GM18508 (cell line): ENCODE results near the gene CHST11.

Experiments
- ATAC-seq: cut with Tn5 transposase; IDR thresholded peaks from one replicate; pipeline ENCODE4 v1.9.1; 2021; ENCODE audit warnings: moderate number of reproducible peaks; ENCODE audit not compliant: insufficient read depth, unreplicated experiment

Gene CHST11

GRCh38 chr12:104700324-104700723 lies 243.6 kb downstream of the CHST11 start:
- ATAC-seq: no peak

- no peak for ATAC-seq
Measured at GRCh38 chr12:104701301-104701700, 244.6 kb downstream of the CHST11 start.

DNA sequence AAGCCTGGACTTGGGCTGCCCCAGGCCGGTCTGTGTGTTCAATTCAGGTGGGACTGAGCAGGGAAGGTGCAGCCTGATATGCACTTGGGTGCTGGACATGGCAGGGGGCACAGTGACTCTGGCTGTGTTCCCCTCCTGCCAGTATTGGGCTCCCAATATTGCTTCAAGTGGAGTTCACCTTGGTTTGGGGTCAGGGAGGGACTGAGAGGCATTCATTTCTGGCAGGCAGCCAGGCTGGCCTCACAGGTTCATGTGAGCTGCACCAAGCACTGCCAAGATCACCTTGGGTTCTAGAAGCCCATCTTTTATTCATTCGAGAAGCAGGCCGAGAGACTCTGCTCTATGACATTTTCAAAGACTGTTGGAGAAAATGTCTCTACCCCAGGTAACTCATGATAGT lies 245.0 kb downstream of the CHST11 start:
- ATAC-seq: no peak

DNA sequence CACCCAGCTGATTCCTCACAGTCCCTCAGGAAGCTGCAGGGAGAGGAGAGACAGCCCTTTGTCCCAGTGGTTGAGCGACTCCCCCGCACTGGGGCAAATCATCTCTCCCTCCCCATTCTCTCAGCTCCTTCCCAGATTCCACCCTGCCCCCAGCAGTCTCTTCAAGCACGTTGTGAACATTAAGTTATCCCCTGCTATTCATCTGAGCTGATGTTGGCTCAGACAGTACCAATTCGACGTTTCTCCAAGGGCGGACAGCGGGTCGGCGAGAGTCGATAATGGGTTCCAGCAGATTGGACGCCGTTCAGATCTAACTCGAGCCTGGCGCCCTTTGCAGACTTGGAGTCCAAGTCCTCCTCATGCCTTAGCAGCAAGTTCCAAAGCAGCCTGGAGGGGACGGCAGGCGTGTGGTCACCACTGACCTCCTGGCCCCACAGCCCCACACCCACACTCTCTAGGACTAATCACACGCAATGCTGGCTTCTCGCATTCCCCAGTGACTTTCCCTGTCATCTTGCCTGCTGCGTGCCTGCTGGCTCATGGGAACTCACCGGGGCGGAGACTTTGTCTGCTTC lies 245.9 kb downstream of the CHST11 start:
- ATAC-seq: no peak

DNA sequence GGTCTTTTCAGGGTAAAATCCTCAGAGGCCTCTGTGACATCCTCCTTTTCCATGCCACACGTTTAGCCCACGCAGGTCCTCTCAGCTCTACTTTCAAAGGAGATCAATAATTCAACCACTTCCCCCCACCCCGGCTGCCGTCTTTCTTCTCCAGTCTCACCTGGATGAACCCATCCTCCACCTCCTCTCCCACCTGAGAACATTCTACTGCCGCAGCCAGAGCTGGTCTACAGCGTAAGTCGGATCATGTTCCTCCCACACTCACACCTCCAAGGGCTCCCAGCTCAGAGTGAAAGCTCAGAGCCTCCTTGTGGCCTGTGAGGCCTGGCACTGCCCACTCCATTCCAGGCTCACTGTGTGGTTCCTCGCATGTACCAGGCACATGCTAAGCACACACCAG lies 246.6 kb downstream of the CHST11 start:
- ATAC-seq: no peak

DNA sequence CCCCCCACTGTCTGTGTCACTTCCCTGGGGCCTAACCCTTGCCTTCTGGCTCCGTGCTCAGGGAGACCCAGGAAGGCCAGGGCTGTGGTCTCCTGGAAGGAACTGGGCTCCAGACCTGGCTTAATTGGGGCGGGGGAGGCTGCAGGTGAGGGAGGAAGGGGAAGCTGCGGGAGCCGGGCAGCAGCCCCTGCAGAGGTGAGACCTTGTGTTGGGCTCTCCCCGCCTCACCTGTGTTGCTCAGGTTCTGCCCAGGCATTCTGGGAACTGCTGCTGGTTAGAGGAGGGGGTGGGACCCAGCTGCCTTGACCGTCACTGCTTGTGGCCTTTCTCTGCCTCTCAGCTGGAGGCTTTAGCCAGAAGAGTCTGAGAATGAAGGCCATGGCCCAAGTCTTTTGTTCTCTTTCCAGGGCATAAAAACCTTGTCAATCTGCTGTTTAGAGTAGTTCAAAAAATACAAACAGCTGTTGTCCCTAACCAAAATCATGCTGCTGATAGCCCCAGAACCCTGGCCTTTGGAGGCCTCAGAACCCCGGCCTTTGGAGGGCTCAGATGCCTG lies 247.6 kb downstream of the CHST11 start:
- no peak for ATAC-seq

DNA sequence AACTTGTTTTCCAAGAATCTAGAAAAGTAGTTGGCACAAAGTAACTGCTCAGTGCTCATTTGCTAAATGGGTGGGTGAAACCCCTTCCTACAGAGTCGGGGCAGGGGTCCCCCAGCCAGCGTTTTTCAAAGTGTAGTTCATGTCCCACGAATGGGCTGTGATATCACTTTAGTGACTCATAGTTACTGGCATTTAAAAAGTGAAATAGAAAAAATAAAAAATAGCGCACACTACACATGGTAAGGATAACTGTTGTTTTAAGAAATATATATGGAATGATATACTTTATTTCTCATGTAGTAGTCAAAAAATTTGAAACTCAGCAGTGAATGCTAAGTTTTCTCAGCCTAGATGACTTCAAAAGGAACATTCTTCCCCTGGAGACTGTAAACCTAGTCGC lies 250.4 kb downstream of the CHST11 start:
- ATAC-seq: no peak

DNA sequence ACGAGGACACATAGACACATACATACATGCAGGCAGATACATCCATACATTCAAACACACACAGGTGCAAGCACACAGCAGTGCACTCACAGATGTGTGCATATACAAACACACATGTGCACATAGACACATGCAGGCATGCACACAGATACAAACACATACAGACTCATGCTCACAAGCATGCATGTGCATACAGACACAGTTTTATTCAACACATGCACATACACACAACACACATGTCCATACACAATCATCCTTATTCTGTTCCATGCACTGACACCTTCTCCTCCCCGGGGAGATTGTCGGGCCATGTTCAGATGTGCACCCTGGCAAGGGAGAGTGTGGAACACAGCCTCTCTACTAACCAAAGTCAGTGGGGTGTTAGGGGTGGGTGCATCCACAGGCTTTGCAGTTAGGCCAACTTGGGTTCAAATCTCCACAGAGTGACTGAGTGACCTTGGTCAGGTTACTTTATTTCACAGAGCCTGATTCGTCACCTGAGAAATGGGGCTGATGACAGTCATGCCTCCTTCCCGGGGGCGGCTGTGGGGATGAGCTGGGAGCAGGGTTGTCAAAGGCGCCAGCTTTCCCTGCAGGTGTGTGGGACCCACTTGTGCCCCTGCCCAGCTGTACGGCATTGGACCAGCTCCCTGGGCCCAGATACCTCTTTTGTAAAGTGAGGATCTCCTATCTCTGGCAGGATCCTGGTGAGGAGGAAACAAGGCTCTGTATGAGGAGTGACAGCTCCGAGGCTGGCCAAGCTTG lies 251.2 kb downstream of the CHST11 start:
- no peak for ATAC-seq

DNA sequence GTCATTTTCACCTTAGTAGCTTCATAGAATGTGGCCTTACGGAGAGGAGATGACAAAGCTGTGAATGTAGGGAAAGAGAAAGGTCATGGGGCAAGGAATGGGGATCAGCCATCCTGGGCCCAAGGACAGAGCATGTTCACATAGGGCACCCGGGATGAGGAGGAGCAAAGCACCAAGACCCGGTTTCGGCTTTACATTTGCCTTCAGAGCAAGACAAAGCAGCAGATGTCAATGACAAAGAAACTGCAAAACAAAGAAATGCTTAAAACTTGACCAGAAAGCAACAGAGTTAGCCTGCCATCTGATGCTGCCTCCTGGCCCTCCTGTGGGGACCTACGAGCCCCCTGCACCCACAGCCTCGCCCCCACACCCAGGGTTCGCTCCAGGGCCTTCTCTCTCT lies 252.1 kb downstream of the CHST11 start:
- ATAC-seq: no peak

- ATAC-seq: no peak
Measured at GRCh38 chr12:104709692-104710435, 253.1 kb downstream of the CHST11 start.

- no peak for ATAC-seq
Measured at GRCh38 chr12:104710940-104711689, 254.4 kb downstream of the CHST11 start.

- ATAC-seq: no peak
Measured at GRCh38 chr12:104712477-104712876, 255.7 kb downstream of the CHST11 start.

DNA sequence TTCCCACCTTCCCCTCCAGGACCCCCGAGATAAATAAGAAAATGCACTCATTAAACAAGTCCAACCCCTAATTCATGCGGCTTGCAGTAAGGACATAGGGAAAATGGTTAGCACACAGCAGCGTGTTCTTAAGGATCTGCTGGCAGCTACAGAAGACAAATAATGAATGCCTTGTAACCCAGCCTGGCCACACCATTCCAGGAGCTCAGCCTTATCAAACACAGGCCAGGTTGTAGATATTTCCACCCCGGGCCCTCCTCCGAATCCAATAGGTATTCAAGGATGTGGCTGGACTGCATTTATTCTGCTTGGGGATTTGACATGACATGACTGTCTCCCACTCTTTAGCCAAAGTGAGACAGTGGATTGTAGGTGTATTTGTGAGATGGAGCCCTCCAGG lies 256.2 kb downstream of the CHST11 start:
- no peak for ATAC-seq

GRCh38 chr12:104713444-104713843 lies 256.7 kb downstream of the CHST11 start:
- no peak for ATAC-seq

DNA sequence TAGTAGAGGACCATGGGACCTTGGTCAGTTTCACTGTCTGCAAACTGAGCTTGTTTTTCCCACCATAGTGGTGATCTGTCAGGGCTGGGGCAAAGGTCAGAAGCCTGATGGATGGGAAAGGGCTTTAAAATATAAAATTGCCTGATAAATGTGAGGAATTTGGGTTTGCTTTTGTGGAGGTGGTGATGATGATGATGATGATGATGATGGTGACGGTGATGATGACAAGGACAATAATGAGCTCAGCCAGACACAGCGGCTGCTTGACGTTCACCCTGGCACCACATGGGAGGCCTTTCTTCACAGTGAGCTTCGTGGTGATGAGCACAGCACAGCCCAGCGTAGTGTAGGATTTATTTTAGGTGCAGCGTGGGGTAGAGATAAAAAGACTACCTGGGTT lies 257.6 kb downstream of the CHST11 start:
- ATAC-seq: no peak

DNA sequence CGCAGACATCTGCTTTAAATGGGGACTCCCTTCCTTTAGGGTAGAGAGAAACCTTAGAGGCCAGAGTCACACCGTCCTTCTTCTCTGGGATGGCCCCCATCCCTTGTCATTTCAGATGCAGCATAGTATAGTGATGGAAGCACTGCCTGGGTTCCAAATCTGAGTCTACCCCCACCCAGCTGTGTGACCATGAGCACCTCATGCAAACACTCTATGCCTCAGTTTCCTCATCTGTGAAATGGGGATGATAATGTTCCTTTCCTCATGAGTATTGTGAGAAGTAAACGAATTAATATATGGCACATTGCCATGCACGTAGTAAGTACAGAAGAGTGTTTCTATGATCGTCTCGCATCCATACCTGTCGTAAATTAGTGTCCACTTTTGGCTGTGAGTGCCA lies 259.4 kb downstream of the CHST11 start:
- ATAC-seq: no peak

DNA sequence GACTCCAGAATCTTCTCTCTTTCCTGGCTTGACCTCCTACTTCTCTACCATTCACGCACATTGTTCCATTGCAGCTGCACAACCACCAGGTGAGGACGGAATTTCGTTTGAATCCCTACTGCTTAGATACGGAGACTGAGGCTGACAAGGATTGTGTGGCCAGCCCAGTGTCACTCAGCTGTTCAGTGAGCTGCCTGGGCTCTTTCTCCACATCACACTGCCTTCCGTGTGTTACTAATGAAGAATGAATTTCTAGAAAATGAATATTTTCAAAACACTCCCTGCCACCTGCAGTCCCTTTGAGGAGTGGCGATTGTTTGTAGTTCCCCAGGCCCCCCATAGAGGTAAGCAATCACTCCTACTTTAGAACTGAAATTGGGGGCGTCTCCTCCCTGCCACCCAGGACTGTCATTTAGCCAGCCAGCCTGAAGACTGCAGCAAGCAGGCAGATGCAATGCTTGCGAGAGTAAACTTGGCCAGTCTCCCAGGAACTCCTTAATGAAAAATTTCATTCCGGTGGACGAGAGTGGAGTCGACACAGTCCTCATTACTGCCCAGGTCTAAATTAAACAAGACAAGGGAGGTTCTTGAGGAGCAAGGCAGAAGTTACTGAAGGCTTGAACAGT lies 261.7 kb downstream of the CHST11 start:
- no peak for ATAC-seq

- ATAC-seq: no peak
Measured at GRCh38 chr12:104719700-104720338, 263.1 kb downstream of the CHST11 start.

- ATAC-seq: no peak
Measured at GRCh38 chr12:104720339-104721038, 263.7 kb downstream of the CHST11 start.
